Panc1 (cell line): Measurements from ENCODE around the gene CYP8B1.

Experiments used
- CTCF ChIP-seq: fragments of 450-650 bp; IDR thresholded peaks from 2 replicates; pipeline ENCODE4 v1.5.1; 2017; ENCODE audit warnings: mild to moderate bottlenecking
- POLR2AphosphoS5 ChIP-seq: IDR thresholded peaks from 2 replicates; pipeline ENCODE4 v1.6.1; 2012; ENCODE audit warnings: mild to moderate bottlenecking, low read depth, low read length, moderate library complexity
- REST ChIP-seq, 2 experiments: IDR thresholded peaks; 2 replicates each; pipeline ENCODE4 v1.6.1; 2011 to 2012; ENCODE audit warnings: low read depth in 2 of 2, control low read depth in 1 of 2, low read length in 1 of 2, mild to moderate bottlenecking in 1 of 2, moderate library complexity in 1 of 2; ENCODE audit not compliant: insufficient read depth in 1 of 2
- TCF7L2 ChIP-seq: IDR thresholded peaks from 2 replicates; pipeline ENCODE4 v1.6.1; 2011; ENCODE audit warnings: mild to moderate bottlenecking, low read depth, low read length, inconsistent platforms

GRCh38 chr3:42887084-42887483, 11.4 kb upstream of the CYP8B1 start:
- TF ChIP-seq CTCF (no peak), POLR2AphosphoS5 (no peak), REST (IDR thresholded peaks at IDR 0.05; ENCODE audit: insufficient read depth in 1 of 2, low read depth in 2 of 2, low read length in 1 of 2) (no peak), TCF7L2 (no peak)
